Bronchial epithelial cell (primary cell): ENCODE results near the gene RER1. TPM values are rescaled to one million over a fixed set of nuclear protein-coding genes. Genes with fewer than 3 reads are reported as not detected.

Source experiments
- DNase-seq: peaks from one replicate; pipeline ENCODE4 v3.0.0-alpha.2; 2010; ENCODE audit warnings: low read depth
- FAIRE-seq: peaks from 2 replicates; lab custom pipeline; 2011; peaks lifted over from hg19 to GRCh38; lab: Jason Lieb, UNC
- H3K27me3 ChIP-seq: 2 replicates; pipeline ENCODE4 v1.5.1; 2011; ENCODE audit warnings: low read length; ENCODE audit not compliant: control insufficient read depth, insufficient read depth
- H3K36me3 ChIP-seq: 2 replicates; pipeline ENCODE4 v1.5.1; 2011; ENCODE audit warnings: low read length; ENCODE audit not compliant: control insufficient read depth, insufficient read depth
- H3K4me3 ChIP-seq: 2 replicates; pipeline ENCODE4 v1.5.1; 2011; ENCODE audit warnings: mild to moderate bottlenecking, low read depth, low read length, control low read depth
- CTCF ChIP-seq: IDR thresholded peaks from 2 replicates; pipeline ENCODE4 v1.5.1; 2011; ENCODE audit warnings: mild to moderate bottlenecking, moderate library complexity, low read length, control low read depth, inconsistent platforms; ENCODE audit not compliant: insufficient read depth, severe bottlenecking
- total RNA-seq: library from RNA; depleted of rRNA; stranded (reverse); fragments of >200 nt; gene quantifications from 2 replicates; pipeline ENCODE4 v1.2.1, GENCODE V29; 2014

Gene RER1
- total RNA-seq, 1 donor from 2014 or later: 94.8 TPM

GRCh38 chr1:2442661-2443060 lies 51.0 kb downstream of the RER1 start:
- peaks cover 25% of the 10 kb centered on the region for H3K36me3 ChIP-seq
- no peak for FAIRE-seq
- H3K4me3 ChIP-seq: no peak overlapping the region
- no peak for TF ChIP-seq CTCF
- no peak for DNase-seq
- no peaks in the 10 kb centered on the region for H3K27me3 ChIP-seq

GRCh38 chr1:2443277-2444137 lies 51.9 kb downstream of the RER1 start:
- no peaks in the 10 kb centered on the region for H3K27me3 ChIP-seq
- DNase-seq: no peak
- peak; percentile 3 for TF ChIP-seq CTCF

GRCh38 chr1:2444138-2444591 lies 52.5 kb downstream of the RER1 start:
- FAIRE-seq (no peak), DNase-seq (no peak)
- Histone ChIP-seq H3K27me3 (no peaks in the 10 kb centered on the region), H3K4me3 (no peak overlapping the region), H3K36me3 (peaks cover 13% of the 10 kb centered on the region)
- no peak for TF ChIP-seq CTCF

More at GRCh38 chr1:2443277-2444137, 51.9 kb downstream of the RER1 start:
- H3K4me3 ChIP-seq: no peak overlapping the region
- FAIRE-seq: no peak
- H3K36me3 ChIP-seq: peaks cover 19% of the 10 kb centered on the region

- DNase-seq (no peak), FAIRE-seq (no peak)
- Histone ChIP-seq H3K4me3 (no peak overlapping the region), H3K27me3 (no peaks in the 10 kb centered on the region), H3K36me3 (peaks cover 12% of the 10 kb centered on the region)
- TF ChIP-seq CTCF: no peak
Observed at GRCh38 chr1:2445162-2445822, 53.7 kb downstream of the RER1 start.

GRCh38 chr1:2445823-2446215 lies 54.2 kb downstream of the RER1 start:
- no peak for TF ChIP-seq CTCF
- FAIRE-seq: no peak
- Histone ChIP-seq H3K27me3 (no peaks in the 10 kb centered on the region), H3K4me3 (no peak overlapping the region), H3K36me3 (peaks cover 12% of the 10 kb centered on the region)
- no peak for DNase-seq
